ENCODE data around the gene UGT3A1. TPM values are rescaled to one million over a fixed set of nuclear protein-coding genes. Genes with fewer than 3 reads are reported as not detected.

The UGT3A1 gene
- total and polyA plus RNA-seq, 10 of the 15 experiments (the other 5 are each of a cell fraction or from before 2014, with no cell fraction given), result not detected

DNA sequence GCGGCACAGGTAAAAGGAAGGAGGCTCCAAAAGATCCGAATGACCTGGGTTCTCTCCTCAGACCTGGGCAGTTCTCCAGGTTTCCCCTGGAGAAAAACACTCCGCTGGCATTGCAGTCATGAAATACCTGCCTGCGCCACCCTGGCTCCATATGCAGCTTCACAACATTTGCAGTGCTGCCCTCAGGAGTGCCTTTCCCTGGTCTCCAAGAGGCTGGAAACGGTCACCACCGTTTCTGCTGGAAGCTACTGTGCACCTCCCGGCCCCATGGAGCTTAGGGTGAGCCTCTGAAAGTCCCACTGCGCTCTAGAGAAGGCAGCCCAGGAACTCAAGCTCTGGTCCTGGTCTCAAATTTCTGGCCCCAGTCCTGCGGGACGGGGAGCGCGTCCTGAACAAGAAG lies 670 bp downstream of the UGT3A1 start:
- no peaks in the 10 kb centered on the region; a peak in 1 of 4 replicates for H3K27me3 ChIP-seq (replicated peaks in 1 of 2; ENCODE audit: control insufficient read depth in 2 of 2, insufficient read depth in 2 of 2, low read length in 1 of 2)
- no peak overlapping the region for H2AFZ ChIP-seq (ENCODE audit: control insufficient read depth, low read depth, low read length)
- H3K9ac ChIP-seq (ENCODE audit: control insufficient read depth, insufficient read depth, low read length), result no peak overlapping the region
- intact Hi-C loops (cut with micrococcal nuclease; ENCODE audit: unreplicated experiment), result no loop called here
- no peaks in the 10 kb centered on the region for H3K79me2 ChIP-seq (ENCODE audit: control insufficient read depth, insufficient read depth, low read length)
- RAD21 ChIA-PET (ENCODE audit: unreplicated experiment), result no interaction called here
- H3K4me3 ChIP-seq, result no peak overlapping the region
- H3K4me1 ChIP-seq (ENCODE audit: control insufficient read depth, insufficient read depth, low read length), result no peaks in the 10 kb centered on the region
- ATAC-seq (no peak), DNase-seq (ENCODE audit: low read depth, low spot score) (no peak), FAIRE-seq (no peak)
- no peak overlapping the region for H3K4me2 ChIP-seq (ENCODE audit: control insufficient read depth, insufficient read depth)
- SMC1A ChIA-PET (ENCODE audit: uncharacterized antibody, unreplicated experiment), result no interaction called here
- CTCF ChIA-PET, result no interaction called here
- no peak overlapping the region for H3K27ac ChIP-seq (ENCODE audit: control insufficient read depth, insufficient read depth)
- no peaks in the 10 kb centered on the region for H3K36me3 ChIP-seq (ENCODE audit: control insufficient read depth in 2 of 2, insufficient read depth in 2 of 2, low read length in 1 of 2)
- no TSS peak for BruUV-seq (replicated peaks)
- H3K9me3 ChIP-seq (replicated peaks; ENCODE audit: control insufficient read depth, insufficient read depth, low read length), result no peaks in the 10 kb centered on the region
- in situ Hi-C loops (cut with MboI), result no loop called here
- TF ChIP-seq CEBPB (IDR thresholded peaks at IDR 0.05; ENCODE audit: borderline replicate concordance in 1 of 2, low read depth in 2 of 2, low read length in 2 of 2) (no peak), POLR2AphosphoS2 (IDR thresholded peaks at IDR 0.05; ENCODE audit: low read depth, low read length) (no peak), EED (IDR thresholded peaks at IDR 0.05; ENCODE audit: low read depth) (no peak), RCOR1 (conservative IDR thresholded peaks at IDR 0.05; ENCODE audit: low read depth, low read length) (no peak)
- 40% methylated on average over 10 of the region's 12 CpGs for WGBS (ENCODE audit: insufficient coverage, insufficient replicate concordance, low lambda C conversion rate, missing lambda C conversion rate)
- POLR2A ChIA-PET, result no interaction called here
- no peaks in the 10 kb centered on the region for H4K20me1 ChIP-seq (ENCODE audit: control insufficient read depth, insufficient read depth)

DNA sequence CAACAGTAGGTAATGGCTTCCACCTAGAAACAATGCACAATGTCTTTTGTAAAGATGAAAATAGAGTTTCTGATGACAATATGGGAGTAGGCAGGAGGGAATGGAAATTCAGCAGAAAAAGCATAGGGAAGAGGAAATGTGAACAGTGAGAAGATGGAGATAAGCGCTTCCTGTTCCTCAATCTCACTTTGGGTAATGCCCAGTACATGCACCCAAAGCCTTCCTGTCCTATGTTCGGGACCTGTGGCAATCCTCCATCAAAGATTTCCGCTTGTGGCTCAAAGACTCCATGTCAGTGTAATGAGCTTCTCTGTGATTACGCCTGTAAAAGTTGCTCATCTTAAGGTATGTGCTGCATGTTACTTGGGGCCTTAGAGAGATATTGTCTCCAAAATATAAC lies 2.7 kb downstream of the UGT3A1 start:
- ATAC-seq, result no peak
- no peaks in the 10 kb centered on the region for H3K79me2 ChIP-seq (ENCODE audit: control insufficient read depth, insufficient read depth, low read length)
- no peak overlapping the region for H3K4me2 ChIP-seq (ENCODE audit: control insufficient read depth, insufficient read depth)
- H3K27ac ChIP-seq (ENCODE audit: control insufficient read depth, insufficient read depth), result no peak overlapping the region
- H3K36me3 ChIP-seq (ENCODE audit: control insufficient read depth in 2 of 2, insufficient read depth in 2 of 2, low read length in 1 of 2), result no peaks in the 10 kb centered on the region
- BruUV-seq (replicated peaks), result no TSS peak
- no peak for FAIRE-seq
- no peak overlapping the region for H3K4me3 ChIP-seq
- in situ Hi-C loops (cut with MboI), result no loop called here
- H4K20me1 ChIP-seq (ENCODE audit: control insufficient read depth, insufficient read depth), result no peaks in the 10 kb centered on the region
- TF ChIP-seq, protein P1, sequence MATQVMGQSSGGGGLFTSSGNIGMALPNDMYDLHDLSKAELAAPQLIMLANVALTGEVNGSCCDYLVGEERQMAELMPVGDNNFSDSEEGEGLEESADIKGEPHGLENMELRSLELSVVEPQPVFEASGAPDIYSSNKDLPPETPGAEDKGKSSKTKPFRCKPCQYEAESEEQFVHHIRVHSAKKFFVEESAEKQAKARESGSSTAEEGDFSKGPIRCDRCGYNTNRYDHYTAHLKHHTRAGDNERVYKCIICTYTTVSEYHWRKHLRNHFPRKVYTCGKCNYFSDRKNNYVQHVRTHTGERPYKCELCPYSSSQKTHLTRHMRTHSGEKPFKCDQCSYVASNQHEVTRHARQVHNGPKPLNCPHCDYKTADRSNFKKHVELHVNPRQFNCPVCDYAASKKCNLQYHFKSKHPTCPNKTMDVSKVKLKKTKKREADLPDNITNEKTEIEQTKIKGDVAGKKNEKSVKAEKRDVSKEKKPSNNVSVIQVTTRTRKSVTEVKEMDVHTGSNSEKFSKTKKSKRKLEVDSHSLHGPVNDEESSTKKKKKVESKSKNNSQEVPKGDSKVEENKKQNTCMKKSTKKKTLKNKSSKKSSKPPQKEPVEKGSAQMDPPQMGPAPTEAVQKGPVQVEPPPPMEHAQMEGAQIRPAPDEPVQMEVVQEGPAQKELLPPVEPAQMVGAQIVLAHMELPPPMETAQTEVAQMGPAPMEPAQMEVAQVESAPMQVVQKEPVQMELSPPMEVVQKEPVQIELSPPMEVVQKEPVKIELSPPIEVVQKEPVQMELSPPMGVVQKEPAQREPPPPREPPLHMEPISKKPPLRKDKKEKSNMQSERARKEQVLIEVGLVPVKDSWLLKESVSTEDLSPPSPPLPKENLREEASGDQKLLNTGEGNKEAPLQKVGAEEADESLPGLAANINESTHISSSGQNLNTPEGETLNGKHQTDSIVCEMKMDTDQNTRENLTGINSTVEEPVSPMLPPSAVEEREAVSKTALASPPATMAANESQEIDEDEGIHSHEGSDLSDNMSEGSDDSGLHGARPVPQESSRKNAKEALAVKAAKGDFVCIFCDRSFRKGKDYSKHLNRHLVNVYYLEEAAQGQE (IDR thresholded peaks at IDR 0.05; ENCODE audit: low read depth, low read length), result no peak
- WGBS (ENCODE audit: insufficient coverage, insufficient replicate concordance, low lambda C conversion rate, missing lambda C conversion rate), result 35% methylated on average over 4 of the region's 4 CpGs
- SMC1A ChIA-PET (ENCODE audit: uncharacterized antibody, unreplicated experiment), result no interaction called here
- no peaks in the 10 kb centered on the region; a peak in 1 of 4 replicates for H3K27me3 ChIP-seq (replicated peaks in 1 of 2; ENCODE audit: control insufficient read depth in 2 of 2, insufficient read depth in 2 of 2, low read length in 1 of 2)
- POLR2A ChIA-PET, result no interaction called here
- no peak for DNase-seq (ENCODE audit: low read depth, low spot score)
- CTCF ChIA-PET, result no interaction called here
- H2AFZ ChIP-seq (ENCODE audit: control insufficient read depth, low read depth, low read length), result no peak overlapping the region
- no peak overlapping the region for H3K9ac ChIP-seq (ENCODE audit: control insufficient read depth, insufficient read depth, low read length)
- intact Hi-C loops (cut with micrococcal nuclease; ENCODE audit: unreplicated experiment), result no loop called here
- no peaks in the 10 kb centered on the region for H3K9me3 ChIP-seq (replicated peaks; ENCODE audit: control insufficient read depth, insufficient read depth, low read length)
- no peaks in the 10 kb centered on the region for H3K4me1 ChIP-seq (ENCODE audit: control insufficient read depth, insufficient read depth, low read length)
- RAD21 ChIA-PET (ENCODE audit: unreplicated experiment), result no interaction called here
